ENCODE data around the gene PRSS1.
"Not testable (repeated sequence)": the region's sequence is repeated elsewhere in the genome, so short reads cannot be mapped to it uniquely, and the experiment has no call there.

DNA sequence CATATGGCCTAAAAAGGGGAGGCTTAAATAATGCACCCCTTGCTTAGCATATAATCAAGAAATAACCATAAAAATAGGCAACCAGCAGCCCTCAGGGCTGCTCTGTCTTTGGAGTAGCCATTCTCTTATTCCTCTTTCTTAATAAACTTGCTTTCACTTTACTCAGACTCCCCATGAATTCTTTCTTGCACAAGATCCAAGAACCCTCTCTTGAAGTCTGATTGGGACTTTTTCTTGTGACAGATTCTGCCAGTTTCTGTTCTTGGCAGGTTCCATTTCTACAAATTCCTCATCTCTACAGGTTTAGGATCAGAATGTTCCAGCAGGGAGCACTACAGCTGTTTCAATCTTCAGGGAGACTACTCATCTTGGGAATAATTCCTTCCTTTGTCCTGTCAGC lies 40.5 kb upstream of the PRSS1 start:
- TF ChIP-seq POLR2A (IDR thresholded peaks at IDR 0.05; ENCODE audit: low read depth, low read length); POLR2AphosphoS5 (IDR thresholded peaks at IDR 0.05; ENCODE audit: low read depth, low read length); TAF1 (IDR thresholded peaks at IDR 0.05; ENCODE audit: borderline replicate concordance, low read depth, low read length): not testable (repeated sequence)
